Stimulated activated CD8-positive, alpha-beta memory T cell treated with anti-CD3 and anti-CD28 coated beads, Interleukin-4, amount 100 ng/mL, for 1 hour (primary cell): ENCODE measurements around the gene KRTAP4-11.
"Not testable (repeated sequence)": the region's sequence is repeated elsewhere in the genome, so short reads cannot be mapped to it uniquely, and the experiment has no call there.

ENCODE experiments used
- DNase-seq, 2 donors: peaks; one replicate each; pipeline ENCODE4 v3.0.0-alpha.2; 2020; ENCODE audit warnings: low read depth in 2 of 2, low spot score in 1 of 2

The KRTAP4-11 gene

DNA sequence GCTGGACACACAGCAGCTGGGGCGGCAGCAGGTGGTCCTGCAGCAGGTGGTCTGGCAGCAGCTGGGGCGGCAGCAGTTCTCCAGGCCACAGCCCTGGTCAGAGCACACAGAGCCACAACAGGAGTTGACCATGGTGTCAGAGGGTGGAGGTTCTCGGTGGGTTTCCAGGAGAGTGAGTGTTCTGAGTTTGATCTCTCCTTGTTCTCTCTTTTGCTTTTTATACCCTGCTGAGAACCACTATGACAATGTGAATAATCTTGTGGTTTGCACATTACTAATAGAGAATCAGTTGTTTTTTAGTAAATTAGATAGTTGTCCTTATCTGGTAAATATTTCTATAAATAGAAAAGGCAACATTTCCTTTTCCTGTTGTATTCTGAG, 5.8 kb upstream of the KRTAP4-11 start, which contains the start of gene KRTAP4-12:
Gene KRTAP4-12, minus strand, starts transcription at position 192 of the 381 bp plus-strand sequence. Its CDS starts 60 bp downstream, at position 132.
- DNase-seq = not testable (repeated sequence)

DNA sequence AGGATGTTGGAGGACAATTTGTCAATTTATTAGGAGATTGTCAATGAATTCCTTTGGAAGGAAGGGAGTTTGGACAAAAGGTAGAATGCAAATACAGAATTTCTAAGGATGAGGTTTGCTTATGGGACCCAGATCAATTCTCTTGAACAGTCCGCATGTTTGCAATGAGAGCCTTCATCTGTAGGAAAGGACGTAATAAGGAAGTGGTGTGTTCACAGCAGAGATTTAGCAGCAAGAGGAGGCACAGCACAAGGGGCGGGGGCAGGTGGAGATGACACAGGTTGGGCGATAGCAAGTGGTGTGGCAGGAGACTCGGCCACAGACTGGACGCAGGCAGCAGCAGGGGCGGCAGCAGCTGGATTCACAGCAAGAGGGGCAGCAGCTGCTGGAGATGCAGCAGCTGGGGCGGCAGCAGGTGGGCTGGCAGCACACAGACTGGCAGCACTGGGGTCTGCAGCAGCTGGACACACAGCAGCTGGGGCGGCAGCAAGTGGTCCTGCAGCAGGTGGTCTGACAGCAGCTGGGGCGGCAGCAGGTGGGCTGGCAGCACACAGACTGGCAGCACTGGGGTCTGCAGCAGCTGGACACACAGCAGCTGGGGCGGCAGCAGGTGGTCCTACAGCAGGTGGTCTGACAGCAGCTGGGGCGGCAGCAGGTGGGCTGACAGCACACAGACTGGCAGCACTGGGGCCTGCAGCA, 5.3 kb upstream of the KRTAP4-11 start:
- not testable (repeated sequence) for DNase-seq

DNA sequence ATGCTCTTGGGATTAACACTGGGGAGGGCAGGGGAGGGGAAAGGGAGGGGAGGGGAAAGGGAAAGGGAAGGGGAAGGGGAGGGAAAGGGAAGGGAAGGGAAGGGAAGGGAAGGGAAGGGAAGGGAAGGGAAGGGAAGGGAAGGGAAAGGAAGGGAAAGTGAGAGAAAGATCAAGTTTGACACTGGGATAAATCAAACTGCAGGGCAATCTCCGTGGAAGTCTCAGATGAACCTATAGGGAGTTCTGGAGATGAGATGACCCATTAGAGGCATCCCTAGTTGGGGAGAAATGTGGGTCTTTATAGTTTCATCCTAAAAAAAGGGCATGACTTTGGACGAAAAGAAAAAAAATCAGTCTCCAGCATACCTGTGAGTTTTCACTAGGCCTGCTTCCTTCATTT, 3.6 kb upstream of the KRTAP4-11 start:
- no peak for DNase-seq

DNA sequence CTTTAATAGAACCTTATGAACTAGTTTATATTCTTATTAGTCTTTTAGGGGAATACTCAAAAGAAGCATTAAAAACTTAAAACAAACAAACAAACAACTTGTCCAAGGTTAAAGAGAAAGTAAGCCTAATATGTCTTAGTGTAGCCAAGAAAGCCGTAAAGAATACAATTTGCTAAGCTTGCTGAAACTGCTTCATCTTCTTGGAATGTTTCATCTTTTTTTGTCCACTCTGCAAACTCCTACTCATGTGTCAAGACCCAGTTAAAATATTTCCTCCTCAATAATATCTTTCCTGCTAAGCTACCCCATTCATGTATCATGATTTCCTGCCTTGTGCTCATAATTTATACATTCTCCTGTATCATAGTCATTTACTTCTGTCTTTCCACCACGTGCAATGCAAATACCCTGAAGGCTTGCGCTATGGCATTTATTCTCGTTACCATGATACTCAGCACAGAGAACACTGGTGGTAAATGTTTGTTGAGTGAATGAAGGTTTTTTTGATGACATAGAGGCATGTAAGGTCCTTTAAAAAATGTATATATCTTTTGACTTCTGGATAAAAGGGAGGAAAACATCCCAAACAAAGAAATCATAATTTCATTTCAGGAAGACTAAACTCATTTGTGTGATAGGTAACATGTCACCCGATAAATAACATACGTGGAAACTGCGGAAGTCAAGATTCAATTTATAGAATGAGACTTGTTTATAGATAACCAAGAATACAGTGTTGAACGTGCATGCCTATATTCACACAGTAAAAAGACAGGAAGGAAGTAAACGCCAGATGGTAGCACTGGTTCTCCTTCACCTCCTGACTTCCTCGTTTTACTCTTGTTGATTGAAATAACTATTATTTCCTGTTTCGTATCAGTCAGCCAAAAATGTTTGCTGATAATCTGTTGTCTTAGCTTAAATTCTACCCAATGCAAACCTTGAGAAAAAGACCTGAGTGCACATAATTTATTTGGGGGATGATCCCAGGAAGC, 1.8 kb upstream of the KRTAP4-11 start:
- DNase-seq = not testable (repeated sequence)

DNA sequence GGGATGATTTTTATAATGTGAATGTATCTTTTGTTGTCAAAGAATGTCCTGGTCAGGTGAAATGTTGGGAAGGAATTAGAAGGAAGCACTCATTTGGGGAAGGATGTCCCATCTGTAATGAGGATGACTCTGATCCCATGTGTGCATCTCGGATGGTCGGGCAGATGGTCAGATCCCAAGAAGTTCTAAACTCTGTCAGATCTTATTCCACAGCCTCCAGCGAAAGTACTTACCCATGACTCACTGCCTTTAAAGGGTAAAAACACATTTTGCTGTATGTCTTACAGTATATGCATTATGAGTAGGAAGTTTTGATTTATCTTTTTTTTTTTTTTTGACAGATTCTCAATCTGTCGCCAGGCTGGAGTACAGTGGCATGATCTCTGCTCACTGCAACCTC, 548 bp upstream of the KRTAP4-11 start:
- DNase-seq = no peak

DNA sequence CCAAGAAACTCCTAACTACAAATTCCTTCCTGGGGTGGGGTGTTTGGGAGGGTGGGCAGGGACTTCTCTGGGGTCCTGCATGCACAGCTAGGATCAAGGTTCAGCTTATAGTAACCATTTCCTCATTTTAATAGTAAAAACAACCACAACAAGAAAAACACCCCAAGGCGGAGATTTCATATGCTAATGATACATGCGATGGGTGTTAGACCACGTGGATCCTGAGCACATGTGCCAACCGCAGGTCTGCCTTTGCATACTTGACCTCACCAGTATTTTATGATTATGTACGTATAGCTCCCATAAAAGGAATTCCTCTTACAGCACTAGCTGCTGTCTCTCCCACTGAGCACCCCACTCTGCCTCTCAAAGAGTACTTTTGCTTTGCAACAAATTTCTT, 1.9 kb downstream of the KRTAP4-11 start:
- no peak for DNase-seq

DNA sequence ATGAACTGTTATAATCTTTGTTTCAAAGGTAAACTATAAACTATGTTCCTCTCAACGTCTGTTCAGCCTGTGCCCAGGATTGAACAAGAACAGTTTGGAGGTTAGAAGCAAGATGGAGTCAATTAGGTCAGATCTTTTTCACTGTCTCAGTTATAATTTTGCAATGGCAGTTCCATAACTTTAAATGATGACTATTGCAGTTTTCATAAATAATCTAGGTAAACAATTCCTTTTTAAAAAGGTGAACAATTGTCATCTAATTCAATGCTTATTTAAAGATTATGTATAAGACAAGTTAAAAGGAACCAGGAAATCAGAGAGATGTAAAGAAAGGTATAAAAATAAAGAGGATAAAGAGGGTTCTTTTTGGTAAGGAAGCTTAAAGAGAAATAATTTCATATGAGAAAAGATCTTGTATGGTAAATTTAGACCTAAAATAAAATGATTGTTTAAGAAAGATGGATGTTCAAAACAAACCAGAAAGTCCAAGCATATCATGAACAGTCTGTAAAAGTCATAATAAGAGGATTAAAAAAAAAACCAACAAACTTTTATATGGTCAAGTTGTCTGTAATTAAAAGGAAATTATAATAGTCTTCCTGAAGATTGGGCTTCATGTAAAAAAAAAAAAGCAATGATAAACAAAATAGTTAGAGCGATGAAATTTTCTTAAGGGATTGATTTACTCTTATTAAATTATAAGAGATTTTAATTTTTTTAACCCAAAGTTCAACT, 6.9 kb downstream of the KRTAP4-11 start:
- DNase-seq = no peak

DNA sequence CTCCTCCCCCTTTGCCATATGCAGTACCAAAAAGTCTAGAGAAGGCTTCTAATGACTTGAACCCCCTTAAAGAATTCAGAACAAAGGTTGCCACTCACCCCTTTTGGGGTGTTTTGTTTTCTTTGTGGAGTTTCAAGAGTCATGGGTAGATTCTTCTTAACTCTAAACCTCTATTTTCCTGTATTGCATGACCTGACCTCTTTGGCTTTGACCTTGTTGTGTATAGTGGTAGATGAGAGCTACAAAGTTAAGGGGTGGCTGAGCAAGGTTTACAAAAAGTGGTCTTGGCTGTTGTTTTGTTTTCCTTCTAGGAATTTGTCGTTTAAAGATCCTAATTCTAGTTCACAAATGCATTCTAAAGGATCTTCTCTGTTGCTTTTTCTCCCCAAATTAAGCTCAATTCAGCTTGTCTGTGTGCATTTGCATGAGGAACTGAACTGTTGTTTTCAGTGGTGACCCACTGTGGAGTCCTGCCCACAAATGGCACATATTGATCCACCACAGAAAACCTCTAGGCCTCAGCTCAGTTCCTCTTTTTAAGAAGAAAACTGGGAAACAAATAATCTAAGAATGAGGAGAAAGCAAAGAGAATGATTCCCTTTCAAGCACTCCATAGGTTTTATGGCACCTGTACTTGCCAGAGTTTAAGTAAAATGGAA, 9.3 kb downstream of the KRTAP4-11 start:
- not testable (repeated sequence) for DNase-seq

DNA sequence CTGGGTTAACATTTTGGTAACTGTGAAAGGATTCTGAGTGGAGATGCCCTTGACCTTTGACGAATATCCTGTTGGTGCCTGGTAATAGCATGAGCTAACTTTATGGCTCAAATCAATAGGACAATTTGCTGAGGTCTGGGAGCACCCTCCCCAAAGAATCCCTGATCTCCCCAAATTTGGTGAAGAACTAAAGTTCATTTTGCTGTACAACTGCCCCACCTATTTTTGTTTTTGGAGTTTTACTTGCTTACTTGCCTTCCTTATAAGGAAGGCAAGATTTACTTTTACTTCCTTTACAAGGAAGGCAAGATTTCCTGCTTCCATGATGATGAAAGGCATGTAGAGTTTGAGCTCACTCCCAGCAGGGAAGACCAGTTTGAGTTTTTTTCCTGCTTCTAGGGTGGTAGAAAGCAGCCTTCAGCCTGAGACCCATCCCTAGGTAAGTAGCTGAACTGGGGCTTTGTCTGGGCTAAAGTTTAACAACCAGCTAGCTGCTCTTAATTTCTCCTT, 10.2 kb downstream of the KRTAP4-11 start:
- DNase-seq = no peak

DNA sequence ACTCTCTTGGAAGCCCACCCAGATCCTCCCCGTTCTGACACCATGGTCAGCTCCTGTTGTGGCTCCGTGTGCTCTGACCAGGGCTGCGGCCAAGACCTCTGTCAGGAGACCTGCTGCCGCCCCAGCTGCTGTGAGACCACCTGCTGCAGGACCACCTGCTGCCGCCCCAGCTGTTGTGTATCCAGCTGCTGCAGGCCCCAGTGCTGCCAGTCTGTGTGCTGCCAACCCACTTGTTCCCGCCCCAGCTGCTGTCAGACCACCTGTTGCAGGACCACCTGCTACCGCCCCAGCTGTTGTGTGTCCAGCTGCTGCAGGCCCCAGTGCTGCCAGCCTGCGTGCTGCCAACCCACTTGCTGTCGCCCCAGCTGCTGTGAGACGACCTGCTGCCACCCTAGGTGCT, 12.8 kb downstream of the KRTAP4-11 start, which contains the start of gene KRTAP4-9:
Gene KRTAP4-9, plus strand, starts transcription at position 43 of the 400 bp plus-strand sequence. Its CDS starts 0 bp downstream, at position 43.
- not testable (repeated sequence) for DNase-seq

DNA sequence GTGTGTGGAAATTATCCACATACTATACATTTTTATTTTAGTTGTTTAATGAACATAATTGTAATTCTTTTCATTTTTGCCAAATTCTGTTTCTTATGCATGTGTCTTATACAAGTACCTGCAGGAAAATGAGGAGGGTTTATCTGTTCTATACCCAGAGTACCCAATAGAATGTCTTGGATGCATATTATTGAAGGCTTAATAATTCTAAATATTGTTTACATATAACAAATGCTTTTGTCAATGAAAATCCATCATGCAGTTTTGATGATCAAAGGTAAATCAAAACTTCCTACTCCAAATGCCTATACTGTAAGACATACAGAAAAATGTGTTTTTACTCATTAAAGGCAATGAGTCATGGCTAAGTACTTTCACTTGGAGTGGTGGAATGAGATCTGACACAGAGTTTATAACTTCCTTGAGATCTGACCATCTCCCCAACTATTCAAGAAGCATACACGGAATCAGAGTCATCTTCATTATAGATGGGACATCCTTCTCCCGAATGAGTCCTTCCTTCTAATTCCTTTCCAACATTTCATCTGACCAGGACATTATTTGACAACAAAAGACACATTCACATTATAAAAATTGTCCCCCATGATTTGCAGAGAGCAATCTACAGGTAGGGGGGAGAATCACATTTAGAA, 13.7 kb downstream of the KRTAP4-11 start:
- not testable (repeated sequence) for DNase-seq

DNA sequence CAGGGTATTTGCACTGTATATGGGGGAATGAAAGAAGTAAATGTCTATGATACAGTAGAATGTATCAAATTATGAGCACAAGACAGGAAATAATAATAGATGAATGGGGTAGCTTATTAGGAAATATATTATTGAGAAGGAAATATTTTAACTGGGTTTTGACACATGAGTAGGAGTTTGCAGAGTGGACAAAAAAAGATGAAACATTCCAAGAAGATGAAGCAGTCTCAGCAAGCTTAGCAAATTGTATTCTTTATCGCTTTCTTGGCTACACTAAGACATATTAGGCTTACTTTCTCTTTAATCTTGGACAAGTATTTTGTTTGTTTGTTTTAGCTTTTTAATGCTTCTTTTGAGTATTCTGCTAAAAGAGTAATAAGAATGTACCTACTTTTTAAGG, 14.3 kb downstream of the KRTAP4-11 start:
- DNase-seq = no peak

DNA sequence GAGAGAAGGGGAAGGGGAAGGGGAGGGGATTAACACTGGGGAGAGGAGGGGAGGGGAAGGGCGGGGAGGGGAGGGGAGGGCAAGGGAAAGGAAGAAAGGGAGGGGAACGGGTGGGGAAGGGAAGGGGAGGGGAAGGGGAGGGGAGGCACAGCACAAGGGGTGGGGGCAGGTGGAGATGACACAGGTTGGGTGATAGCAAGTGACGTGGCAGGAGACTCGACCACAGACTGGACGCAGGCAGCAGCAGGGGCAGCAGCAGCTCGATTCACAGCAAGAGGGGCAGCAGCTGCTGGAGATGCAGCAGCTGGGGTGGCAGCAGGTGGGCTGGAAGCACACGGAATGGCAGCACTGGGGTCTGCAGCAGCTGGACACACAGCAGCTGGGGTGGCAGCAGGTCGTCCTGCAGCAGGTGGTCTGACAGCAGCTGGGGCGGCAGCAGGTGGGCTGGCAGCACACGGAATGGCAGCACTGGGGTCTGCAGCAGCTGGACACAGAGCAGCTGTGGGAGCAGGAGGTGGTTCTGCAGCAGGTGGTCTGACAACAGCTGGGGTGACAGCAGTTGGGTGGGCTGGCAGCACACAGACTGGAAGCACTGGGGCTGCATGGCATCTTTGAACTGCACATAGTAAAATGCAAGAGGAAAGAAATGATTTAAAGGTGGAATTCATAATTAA, 16.4 kb downstream of the KRTAP4-11 start, which contains the start of gene KRTAP4-16:
Gene KRTAP4-16, minus strand, starts transcription at position 624 of the 674 bp plus-strand sequence. Its CDS starts 0 bp downstream, at position 624.
- no peak for DNase-seq

DNA sequence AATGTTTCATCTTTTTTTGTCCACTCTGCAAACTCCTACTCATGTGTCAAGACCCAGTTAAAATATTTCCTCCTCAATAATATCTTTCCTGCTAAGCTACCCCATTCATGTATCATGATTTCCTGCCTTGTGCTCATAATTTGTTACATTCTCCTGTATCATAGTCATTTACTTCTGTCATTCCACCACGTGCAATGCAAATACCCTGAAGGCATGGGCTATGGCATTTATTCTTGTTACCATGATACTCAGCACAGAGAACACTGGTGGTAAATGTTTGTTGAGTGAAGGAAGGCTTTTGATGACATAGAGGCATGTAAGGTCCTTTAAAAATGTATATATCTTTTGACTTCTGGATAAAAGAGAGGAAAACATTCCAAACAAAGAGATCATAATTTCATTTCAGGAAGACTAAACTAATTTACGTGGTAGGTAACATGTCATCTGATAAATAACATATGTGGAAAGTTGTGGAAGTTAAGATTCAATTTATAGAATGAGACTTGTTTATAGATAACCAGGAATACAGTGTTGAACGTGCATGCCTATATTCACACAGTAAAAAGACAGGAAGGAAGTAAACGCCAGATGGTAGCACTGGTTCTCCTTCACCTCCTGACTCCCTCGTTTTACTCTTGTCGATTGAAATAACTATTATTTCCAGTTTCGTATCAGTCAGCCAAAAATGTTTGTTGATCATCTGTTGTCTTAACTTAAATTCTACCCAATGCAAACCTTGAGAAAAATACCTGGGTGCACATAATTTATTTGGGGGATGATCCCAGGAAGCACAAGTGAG, 18.3 kb downstream of the KRTAP4-11 start:
- DNase-seq = not testable (repeated sequence)

DNA sequence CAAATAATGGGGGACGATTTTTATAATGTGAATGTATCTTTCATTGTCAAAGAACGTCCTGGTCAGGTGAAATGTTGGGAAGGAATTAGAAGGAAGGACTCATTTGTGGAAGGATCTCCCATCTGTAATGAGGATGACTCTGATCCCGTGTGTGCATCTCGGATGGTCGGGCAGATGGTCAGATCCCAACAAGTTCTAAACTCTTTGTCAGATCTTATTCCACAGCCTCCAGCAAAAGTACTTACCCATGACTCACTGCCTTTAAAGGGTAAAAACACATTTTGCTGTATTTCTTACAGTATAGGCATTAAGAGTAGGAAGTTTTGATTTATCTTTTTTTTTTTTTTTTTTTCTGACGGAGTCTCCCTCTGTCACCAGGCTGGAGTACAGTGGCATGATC, 19.7 kb downstream of the KRTAP4-11 start:
- no peak for DNase-seq

DNA sequence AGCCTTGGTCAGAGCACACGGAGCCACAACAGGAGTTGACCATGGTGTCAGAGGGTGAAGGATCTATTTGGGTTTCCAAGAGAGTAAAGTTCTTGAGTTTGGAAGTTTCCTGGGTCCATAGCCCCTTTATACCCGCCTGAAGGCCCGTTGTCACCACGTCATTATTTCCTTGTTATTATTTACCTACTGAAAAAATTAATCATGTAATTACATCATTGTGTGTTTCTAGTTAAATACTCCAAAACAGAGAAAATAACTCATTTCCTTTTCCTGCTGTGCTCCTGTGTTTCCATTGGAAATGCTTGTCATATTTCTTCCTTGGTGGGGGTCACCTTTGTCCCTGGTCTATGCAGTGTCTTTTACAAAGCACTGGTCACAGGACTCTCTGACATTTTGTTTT, 20.1 kb downstream of the KRTAP4-11 start, which contains the start of gene KRTAP4-8:
Gene KRTAP4-8, minus strand, starts transcription at position 101 of the 400 bp plus-strand sequence. Its CDS starts 58 bp downstream, at position 43.
- no peak for DNase-seq

DNA sequence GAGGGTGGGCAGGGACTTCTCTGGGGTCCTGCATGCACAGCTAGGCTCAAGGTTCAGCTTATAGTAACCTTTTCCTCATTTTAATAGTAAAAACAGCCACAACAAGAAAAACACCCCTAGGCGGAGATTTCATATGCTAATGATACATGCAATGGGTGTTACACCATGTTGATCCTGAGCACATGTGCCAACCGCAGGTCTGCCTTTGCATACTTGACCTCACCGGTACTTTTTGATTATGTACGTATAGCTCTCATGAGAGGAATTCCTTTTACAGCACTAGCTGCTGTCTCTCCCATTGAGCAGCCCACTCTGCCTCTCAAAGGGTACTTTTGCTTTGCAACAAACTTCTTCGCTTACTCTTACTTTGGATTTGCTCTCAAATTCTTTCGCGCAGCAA, 22.1 kb downstream of the KRTAP4-11 start:
- DNase-seq = no peak

DNA sequence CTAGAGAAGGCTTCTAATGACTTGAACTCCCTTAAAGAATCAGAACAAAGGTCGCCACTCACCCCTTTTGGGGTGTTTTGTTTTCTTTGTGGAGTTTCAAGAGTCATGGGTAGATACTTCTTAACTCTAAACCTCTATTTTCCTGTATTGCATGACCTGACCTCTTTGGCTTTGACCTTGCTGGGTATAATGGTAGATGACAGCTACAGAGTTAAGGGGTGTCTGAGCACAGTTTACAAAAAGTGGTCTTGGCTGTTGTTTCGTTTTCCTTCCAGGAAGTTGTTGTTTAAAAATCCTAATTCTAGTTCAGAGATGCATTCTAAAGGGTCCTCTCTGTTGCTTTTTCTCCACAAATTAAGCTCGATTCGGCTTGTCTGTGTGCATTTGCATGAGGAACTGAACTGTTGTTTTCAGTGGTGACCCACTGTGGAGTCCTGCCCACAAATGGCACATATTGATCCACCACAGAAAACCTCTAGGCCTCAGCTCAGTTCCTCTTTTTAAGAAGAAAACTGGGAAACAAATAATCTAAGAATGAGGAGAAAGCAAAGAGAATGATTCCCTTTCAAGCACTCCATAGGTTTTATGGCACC, 29.3 kb downstream of the KRTAP4-11 start:
- not testable (repeated sequence) for DNase-seq
